GM21447 (cell line): Measurements from ENCODE around the gene DNAJB1.
A peak's percentile ranks its signal among the peaks of the same experiment; 100 is the strongest.
"Not testable (repeated sequence)": the region's sequence is repeated elsewhere in the genome, so short reads cannot be mapped to it uniquely, and the experiment has no call there.

ENCODE experiments used
- ATAC-seq: cut with Tn5 transposase; IDR thresholded peaks from one replicate; pipeline ENCODE4 v1.9.1; 2021; ENCODE audit not compliant: unreplicated experiment

Gene DNAJB1

DNA sequence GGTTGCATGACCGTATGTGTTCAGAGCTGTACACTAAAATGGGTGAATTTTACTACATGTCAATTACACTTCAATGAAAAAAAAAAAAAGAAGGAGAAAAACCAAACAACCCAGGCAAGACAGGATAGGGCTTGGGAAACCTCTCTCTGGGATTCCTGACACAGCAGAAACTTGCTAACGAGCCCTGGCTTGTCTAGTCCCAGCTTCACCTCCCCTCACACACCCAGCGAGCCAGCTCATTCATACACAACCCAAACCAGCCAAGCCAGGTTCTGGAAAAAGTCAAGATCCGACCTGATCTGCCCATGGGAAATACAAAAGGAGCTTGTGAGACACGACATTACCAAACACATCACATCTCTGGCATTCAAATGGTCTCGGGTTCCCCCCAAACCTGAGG is 7.5 kb upstream of the DNAJB1 start:
- ATAC-seq: no peak

DNA sequence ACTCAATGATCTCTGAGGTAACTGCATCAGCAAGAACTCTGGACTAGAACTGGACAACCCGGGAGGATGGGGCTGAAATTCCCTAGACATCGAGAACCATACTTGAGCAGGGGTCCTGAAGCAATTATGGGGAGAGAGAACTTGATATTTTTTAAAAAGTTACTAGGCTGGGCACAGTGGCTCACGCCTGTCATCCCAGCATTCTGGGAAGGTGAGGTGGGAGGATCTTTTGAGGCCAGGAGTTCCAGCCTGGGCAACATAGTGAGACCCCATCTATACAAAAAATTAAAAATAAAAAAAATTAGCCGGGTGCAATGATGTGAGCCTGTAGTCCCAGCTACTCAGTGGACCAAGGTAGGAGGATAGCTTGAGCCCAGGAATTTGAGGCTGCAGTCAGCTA is 2.3 kb upstream of the DNAJB1 start:
- no peak for ATAC-seq

DNA sequence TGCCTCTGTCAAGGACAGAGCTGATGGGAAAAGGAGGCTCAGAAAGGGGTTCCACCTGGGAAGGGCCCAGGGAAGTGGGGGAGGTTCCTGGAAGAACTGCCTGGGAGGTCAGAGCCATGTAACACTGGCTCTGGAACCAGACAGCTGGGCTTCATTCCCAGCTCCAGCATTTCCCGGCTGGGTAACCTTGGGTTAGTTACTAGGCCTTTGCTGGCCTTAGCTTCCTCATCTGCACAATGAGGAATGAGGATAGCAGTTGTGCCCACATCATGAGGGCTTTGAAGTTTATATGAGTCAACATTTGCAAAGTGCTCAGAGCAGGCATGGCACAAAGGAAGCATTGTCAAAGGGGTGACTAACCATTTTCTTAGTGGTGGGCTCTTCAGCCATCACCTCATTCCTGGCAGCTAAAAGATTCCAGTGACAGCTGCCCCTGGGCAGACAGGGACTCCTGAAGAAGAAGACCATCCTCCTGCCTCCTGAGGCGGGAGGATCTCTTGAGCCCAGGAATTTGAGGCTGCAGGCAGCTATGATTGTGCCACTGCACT is 1.7 kb upstream of the DNAJB1 start:
- ATAC-seq: no peak

DNA sequence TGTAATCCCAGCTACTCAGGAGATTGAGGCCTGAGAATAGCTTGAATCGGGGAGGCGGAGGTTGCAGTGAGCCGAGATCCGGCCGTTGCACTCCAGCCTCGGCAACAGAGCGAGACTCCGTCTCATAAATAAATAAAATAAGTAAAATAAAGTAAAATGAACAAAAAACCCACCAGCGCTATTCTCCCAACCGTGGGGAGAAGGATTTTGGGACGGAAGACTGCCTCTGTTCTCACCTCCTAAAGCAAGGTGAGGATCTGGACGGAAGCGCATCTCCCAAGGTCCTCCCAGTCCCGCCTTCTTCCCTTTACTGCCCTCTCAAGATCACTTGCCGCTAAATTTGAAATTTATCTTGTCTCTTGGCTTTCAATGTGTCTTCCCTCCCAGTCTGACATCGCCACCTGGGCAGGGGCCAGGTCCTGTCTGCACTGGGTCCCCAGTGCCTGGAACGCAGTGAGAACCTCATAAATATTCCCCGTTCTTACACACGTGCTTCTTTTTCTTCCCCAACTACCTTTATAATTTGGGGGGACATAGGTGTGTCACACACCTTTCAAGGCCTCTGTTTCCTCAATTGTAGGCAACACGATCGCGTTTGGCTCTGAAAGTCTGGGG is 1.2 kb upstream of the DNAJB1 start:
- ATAC-seq: no peak

DNA sequence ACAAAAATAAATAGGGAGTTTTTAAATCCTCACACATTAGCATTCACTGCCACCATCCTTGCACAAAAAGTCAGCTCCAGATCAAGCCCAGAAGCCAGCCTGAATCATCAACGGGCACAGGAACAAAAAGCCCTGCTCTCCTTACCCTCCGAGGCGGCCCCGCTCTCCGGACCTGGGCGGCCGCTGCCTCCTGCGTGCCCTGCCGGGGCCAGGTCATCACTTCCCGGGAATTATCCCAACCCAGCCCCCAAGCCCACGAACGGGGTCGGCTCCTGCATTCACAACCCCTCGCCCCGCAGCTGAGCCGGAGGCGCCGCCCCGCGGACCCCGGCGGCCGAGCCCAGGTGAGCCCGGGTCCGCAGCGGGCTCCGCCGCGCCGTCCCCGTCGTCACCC is 754 bp downstream of the DNAJB1 start:
- peak; percentile 1 for ATAC-seq

DNA sequence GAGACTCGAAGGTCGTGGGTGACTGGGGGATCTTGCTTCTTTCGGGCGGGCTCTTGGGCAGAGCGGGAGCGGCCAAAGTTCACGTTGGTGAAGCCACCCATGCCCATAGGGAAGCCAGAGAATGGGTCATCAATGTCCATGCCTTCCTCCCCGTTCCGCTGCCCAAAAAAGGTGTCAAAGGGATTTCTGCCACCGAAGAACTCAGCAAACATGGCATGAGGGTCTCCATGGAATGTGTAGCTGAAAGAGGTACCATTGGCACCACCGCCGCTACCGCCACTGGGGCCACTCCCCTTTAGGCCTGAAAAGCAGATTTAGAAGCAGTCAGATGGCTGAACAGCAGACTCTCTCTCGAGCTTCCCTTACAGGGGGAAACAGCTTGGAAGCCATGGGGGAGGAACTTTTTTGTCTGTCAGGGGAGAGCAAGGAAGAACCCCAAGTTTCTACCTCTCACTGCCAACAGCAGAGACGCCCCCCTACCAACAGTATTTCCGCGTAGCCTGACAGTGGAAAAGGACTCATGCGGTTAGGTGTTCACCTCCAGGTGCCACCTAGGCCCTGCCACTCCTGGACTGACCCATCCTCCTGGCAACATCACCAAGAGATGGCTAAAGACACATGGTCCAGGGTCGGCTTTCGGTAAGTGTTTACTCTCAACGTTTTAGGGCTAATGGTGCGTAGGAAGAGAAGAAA is 1.3 kb downstream of the DNAJB1 start:
- no peak for ATAC-seq

DNA sequence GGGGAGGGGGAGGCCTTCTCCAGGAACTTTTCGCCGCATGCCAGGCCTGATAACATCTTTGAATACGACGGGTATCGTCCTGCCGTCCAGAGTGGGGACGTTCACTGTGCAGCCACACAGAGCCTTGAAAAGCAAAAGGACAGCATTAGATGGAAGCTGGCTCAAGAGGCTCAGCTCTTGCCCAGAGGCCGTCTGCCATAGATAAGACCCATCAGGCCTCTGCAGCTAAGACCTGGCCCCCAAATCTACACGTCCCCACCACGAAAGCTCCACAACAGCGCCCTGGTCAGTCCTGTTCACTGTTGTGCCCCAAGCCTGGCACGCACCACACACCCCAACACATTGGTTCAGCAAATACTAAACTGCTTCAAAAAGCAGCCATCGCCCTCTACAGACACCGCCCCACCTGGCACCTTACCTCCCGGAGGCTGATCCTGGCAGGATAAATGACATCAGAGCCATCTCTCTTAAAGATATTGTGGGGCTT is 2.1 kb downstream of the DNAJB1 start:
- ATAC-seq: no peak

DNA sequence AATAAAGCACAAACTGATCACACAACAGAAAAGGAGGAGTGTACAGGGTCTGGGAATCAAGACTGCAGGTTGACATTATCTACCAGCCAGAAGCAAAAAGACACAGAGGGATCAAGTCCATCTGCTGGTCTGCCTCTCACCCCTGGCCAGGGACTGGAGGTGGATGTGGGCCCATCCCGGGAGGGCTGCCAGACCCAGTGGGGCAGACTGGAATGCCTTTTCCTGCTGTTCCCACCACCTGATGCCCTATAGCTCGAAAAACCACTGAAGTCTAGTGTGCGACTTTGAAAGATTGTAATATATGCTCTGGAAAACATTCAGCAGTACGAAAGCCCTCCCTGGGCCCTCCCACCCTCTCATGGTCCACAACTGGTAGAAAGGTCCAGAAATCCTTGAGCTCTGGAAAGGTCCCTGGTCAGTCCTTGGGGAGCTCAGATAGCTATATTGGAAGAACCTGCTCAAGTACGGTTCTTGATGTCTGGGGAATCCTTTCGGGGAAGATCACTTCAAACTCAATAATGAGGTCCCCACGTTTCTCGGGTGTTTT is 2.6 kb downstream of the DNAJB1 start:
- no peak for ATAC-seq

DNA sequence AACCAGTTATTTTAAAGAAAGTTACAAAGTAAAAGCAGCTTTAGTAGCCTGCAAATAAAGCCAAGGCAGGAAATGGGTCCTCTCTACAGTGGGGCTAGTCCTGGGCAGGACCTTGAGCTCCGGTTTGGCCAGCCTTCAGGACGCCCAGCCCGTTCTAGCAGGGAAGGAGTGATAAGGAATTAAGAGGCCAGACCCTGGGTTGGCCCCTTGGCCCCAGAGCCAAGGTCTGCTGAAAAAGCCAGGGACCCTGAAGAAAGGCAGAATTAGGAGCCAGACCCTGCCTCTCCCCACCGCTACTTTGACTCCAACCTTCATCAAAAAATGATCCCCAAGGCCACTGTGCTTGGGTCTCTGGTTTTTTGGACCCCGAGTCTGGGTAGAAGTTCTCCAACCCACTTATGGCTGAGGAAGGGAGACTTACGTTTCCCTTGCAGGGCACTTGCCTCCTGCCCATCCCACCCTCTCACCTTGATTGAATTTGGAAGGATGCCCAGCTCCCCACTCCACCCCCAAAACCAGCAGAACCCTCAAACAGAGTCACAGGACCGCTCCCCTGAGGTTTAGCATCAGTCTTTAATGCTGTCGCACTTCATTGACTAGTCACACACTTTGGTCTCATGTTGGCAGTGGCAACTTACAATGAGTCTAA is 3.9 kb downstream of the DNAJB1 start:
- no peak for ATAC-seq

DNA sequence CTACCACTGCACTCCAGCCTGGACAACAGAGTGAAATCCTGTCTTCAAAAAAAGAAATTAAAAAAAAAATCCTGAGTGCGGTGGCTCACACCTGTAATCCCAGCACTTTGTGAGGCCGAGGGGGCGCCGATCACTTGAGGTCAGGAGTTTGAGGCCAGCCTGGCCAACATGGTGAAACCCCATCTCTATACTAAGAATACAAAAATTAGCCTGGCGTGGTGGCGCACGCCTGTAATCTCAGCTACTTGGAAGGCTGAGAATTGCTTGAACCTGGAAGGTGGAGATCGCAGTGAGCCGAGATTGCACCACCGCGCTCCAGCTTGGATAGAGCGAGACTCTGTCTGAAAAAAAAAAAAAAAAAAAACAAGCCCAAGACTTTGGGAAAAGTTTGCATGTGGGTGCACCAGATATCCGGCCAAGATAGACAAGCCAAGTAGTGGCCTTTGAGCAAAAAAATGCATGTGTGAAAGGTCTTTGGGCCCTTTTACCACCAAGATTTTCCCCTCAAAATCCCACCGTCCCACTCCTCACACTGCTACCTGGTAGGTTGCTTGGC is 5.7 kb downstream of the DNAJB1 start:
- ATAC-seq: no peak

DNA sequence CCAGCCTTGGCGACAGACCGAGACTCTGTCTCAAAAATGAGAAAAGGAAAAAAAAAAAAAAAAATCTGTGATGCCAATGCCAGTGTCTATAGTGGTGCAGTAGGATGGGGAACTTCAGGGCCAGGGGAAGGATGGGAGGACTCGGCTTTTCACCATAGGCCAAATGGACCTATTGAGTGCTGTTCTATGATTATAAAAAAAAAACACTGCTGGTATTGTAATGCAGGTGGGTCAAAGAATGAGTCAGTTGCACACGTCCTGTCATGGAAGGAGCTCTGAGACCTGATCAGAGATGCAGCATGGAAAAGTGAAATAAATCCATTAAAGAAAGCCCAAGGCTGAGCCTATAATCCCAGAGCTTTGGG is 7.0 kb downstream of the DNAJB1 start:
- no peak for ATAC-seq

DNA sequence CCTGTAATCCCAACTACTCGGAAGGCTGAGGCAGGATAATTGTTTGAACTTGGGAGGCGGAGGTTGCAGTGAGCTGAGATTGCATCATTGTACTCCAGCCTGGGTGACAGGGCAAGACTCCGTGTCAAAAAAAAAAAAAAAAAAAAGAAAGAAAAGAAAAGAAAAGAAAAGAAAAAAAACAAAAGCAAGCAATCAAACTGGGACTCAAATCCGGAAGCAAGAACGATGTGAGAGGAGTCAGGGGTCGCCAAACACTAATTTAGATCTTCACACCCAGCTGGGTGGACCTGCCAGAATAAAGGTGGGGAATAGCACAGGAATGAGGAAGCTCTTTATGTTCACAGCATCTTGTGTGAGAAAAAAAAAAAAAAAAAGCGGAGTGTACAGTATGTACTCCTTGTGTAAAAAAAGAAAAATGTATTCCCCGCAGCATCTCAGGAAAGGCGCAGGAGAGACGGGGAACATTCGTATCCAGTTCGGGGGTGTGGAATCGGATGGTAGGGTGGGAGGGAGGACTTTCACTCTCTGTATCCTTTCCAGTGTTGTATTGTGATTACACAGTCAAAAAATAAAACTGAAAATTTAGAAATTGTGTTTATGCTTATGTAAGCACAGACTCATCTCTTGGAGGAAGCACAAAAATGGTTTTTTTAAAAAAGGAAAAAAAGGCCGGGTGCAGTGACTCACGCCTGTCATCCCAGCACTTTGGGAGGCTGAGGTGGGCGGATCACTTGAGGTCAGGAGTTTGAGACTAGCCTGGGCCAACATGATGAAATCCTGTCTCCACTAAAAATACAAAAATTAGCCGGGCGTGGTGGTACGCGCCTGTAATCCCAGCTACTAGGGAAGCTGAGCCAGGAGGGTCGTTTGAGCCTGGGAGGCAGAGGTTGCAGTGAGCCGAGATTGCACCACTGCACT is 7.6 kb downstream of the DNAJB1 start:
- no peak for ATAC-seq

DNA sequence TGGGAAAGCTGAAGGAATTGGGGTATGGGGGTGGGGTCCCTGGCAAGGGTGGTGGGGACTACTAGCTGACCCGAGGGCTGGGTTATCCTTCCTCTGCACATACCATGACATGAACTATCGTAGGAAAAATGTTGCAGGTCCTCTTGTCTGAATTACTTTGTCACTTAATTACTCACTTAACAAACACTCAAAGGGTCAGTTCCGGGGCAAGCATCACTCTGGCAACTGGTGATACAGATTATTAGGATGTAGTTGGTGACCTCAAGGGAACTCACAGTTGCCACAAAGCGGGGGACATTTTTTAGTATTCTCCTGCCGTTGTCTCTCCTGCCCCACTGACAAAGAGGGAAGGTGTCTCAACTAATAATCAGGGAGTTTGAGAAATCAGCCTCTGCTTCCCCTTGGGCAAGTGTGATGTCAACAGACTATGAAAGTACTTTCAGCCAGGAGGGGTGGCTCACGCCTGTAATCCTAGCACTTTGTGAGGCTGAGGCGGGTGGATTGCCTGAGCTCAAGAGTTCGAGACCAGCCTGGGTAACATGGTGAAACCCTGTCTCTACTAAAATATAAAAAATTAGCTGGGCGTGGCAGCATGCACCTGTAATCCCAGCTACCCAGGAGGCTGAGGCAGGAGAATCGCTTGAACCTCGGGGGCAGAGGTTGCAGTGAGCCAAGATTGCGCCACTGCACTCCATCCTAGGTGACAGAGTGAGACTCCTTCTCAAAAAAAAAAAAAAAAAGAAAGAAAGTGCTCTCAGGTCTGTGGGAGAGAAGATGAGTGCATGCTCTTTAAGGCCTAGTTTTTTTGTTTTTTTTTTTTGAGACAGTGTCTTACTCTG is 10.3 kb downstream of the DNAJB1 start:
- ATAC-seq: no peak

DNA sequence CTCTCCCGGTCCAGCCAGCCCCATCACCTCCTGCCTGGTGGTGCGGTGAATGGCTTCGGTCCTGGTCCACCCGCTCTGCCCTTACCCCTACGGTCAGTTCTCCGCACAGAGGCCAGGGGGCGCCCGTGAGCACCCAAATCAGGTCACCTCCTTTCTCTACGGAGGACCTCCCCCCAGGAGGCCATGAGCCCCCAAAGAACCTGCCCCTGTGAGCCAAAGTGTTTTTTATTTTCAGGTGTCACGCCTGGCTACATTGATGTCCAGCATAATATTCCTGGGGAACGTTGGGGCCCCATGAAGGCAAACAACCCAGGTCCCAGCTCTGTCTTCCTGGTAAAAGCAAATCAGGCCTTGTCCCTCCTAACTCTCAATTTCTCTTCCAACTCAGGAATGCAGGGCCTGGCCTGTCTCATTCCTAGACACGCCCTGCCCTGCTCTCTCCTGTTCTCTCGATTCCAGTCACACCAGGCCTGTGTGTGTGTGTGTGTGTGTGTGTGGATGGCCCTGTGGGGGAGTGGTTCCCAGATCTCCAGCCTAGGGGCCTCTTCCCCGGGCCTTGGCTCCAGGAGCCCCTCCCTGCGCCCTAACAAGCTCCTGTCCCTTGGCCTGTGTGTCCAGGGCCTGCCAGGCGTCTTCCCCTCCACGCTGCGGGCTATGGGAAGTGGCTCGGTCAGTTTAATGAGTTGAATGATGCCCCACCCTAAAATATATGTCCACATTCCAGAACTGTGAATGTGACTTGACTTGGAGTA is 12.5 kb downstream of the DNAJB1 start:
- no peak for ATAC-seq

DNA sequence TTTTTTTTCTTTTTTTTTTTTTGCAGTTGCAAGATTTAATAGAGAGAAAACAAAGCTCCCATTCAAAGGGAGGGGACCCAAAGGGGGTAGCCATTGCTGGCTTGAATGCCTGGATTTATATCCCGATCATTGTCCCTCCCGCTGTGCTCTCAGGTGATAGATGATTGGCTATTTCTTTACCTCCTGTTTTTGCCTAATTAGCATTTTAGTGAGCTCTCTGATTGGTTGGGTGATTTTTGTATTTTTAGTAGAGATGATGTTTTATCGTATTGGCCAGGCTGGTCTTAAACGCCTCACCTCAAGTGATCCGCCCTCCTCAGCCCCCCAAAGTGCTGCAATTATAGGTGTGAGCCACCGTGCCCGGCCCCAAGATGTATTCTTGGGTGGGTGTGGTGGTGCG is 13.6 kb downstream of the DNAJB1 start:
- not testable (repeated sequence) for ATAC-seq

DNA sequence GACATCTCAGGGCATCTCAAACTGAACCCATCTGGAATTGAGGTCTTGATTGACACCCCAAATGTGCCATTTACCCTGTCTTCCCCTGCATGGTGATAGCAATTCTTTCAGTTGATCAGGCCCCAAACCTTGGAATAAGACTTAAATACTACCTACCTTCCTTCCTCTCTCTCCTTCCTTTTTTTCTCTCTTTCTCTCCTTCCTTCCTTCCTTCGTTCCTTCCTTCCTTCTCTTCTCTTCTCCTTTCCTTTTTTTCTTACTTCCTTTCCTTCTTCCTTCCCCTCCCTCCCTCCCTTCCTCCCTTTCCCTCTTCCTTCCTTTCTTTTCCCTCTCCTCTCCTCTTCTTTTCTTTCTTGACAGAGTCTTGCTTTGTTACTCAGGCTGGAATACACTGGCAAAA is 14.9 kb downstream of the DNAJB1 start:
- ATAC-seq: no peak

DNA sequence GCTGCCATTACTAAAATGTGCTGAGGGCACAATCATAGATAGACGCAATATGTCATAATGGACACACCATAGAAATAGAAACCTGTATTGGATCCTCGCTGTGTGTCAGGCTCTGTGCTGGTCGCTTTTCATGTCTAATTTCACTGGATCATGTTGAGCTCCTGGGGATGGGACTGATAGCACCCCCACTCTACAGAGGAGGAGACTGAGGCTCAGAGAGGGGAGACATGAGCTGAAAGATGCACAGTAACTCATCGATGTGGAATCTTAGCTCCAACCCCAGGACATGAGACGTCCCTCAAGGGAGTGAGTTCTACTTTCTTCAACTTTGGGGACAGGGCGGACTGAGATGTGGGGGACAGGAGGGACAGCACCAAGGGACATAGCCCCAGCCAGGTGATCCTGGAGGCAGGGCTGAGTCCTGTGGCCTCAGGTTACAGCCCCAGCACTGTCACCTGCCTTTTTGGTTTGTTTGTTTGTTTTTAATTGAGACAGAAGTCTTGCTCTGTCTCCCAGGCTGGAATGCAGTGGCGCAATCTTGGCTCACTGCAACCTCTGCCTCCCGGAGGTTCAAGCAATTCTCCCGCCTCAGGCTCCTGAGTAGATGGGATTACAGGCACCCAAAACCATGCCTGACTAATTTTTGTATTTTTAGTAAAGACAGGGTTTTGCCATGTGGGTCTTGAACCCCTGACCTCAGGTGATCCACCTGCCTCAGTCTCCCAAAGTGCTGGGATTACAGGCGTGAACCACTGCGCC is 15.7 kb downstream of the DNAJB1 start:
- ATAC-seq: no peak

DNA sequence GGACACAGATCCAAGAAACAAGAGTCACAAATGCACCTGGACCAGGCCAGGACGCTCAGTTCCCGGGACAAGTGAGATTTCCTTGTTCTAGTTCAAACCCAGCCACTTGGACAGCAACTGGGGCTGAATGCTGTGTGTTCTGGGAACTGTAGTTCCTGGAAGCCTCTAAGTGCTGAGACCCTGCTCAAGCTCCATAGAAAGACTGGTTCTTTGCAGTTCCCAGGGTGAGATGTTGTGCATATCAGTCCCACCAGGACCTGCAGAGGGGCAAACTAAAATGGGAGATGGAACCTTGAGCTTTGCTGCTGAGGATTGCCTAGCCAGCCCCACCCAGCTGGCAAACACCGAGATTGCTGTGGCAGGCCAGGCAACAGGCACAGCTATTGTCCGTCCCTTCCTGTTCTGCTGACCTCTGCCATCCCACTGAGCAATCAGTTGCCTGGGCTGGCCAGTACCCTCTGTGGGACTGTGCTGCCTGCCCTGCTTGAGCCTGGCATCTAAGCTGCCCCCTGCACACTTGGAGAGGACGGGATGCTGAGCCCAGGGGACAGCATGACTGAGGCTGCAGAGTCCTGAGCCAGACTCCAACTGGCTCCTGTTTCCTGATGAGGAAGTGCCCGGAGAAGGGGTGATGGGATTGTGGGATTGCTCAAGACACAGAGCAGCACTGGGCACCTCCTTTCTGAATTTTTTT is 20.8 kb downstream of the DNAJB1 start:
- no peak for ATAC-seq
